ENCODE data around the gene OBP2A.

OBP2A gene

GRCh38 chr9:135574943-135575342 is 29.0 kb downstream of the OBP2A start:
- DNase-seq = no peak

- DNase-seq = no peak
Measured at GRCh38 chr9:135575995-135576631, 30.2 kb downstream of the OBP2A start.

GRCh38 chr9:135577256-135577655 is 31.3 kb downstream of the OBP2A start:
- DNase-seq = no peak

GRCh38 chr9:135579356-135579755 is 33.4 kb downstream of the OBP2A start:
- DNase-seq = no peak

GRCh38 chr9:135579889-135580660 is 34.1 kb downstream of the OBP2A start:
- no peak for DNase-seq

- no peak for DNase-seq
Measured at GRCh38 chr9:135580664-135581380, 34.9 kb downstream of the OBP2A start.

- no peak for DNase-seq
Measured at GRCh38 chr9:135581636-135582426, 35.9 kb downstream of the OBP2A start.

- no peak for DNase-seq
Measured at GRCh38 chr9:135582541-135582940, 36.6 kb downstream of the OBP2A start.

- no peak for DNase-seq
Measured at GRCh38 chr9:135582966-135583687, 37.2 kb downstream of the OBP2A start.

GRCh38 chr9:135583688-135584011 is 37.7 kb downstream of the OBP2A start:
- DNase-seq = no peak

- DNase-seq = no peak
Measured at GRCh38 chr9:135584371-135584770, 38.4 kb downstream of the OBP2A start.

GRCh38 chr9:135584934-135585333 is 39.0 kb downstream of the OBP2A start:
- DNase-seq = no peak

- DNase-seq = no peak
Measured at GRCh38 chr9:135586601-135587109, 40.7 kb downstream of the OBP2A start.

- DNase-seq = no peak
Measured at GRCh38 chr9:135587658-135588057, 41.7 kb downstream of the OBP2A start.

GRCh38 chr9:135588371-135588770 is 42.4 kb downstream of the OBP2A start:
- DNase-seq = no peak

GRCh38 chr9:135588886-135589595 is 43.1 kb downstream of the OBP2A start:
- no peak for DNase-seq

- DNase-seq = no peak
Measured at GRCh38 chr9:135589596-135590485, 43.9 kb downstream of the OBP2A start.

- no peak for DNase-seq
Measured at GRCh38 chr9:135590486-135591079, 44.7 kb downstream of the OBP2A start.

Measured in amygdala (tissue), 56 donors.